ENCODE data around the gene SYCP3. TPM values are rescaled to one million over a fixed set of nuclear protein-coding genes. Genes with fewer than 3 reads are reported as not detected.

Gene SYCP3
- polyA plus RNA-seq, 1 donor from 2014 or later, result 3.4 TPM

DNA sequence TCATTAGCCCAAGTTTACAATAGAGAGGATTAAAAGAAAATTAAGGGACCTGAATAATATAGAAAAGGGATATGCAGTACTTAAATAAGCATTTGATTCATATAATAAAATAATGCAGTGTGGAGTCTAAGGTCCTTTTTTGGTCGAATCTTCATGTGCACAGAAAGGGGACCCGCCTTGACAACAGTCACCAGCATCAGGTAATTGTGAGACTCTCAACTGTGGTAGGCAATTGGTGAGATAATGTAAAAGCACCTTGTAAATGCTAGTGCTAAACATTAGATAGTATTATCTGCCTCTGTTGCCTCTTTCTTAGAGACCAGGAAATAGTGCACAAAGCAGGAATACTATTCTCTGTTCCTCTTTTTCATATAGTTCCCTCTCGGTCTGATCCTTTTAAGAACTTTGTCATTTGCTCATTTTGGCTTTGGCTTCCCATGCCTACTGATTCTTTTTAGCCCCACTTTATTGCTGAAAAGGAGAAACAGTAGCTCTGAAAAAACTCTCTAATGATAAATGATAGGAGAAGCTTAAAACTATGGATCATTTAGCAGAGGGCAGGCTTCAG, 24.3 kb downstream of the SYCP3 start:
- Histone ChIP-seq H3K9me2 (ENCODE audit: insufficient read depth, low read length) (no peaks in the 10 kb centered on the region), H3K9ac (ENCODE audit: low read length) (no peak overlapping the region), H2AFZ (ENCODE audit: low read depth, low read length) (no peak overlapping the region), H3K9me3 (ENCODE audit: low read length) (no peaks in the 10 kb centered on the region), H3K27me3 (ENCODE audit: insufficient read depth, low read depth, low read length) (no peaks in the 10 kb centered on the region), H3K27ac (ENCODE audit: low read length) (no peak overlapping the region), H3K4me3 (ENCODE audit: low read length) (no peak overlapping the region), H3K36me3 (ENCODE audit: insufficient read depth, low read length) (no peaks in the 10 kb centered on the region), H3K79me2 (replicated peaks; ENCODE audit: insufficient read depth, low read length) (no peaks in the 10 kb centered on the region), H3F3A (ENCODE audit: insufficient read depth, low read length, poor library complexity, severe bottlenecking) (no peaks in the 10 kb centered on the region), H3K4me2 (ENCODE audit: low read length) (no peak overlapping the region), H4K20me1 (ENCODE audit: insufficient read depth) (no peaks in the 10 kb centered on the region)
- TF ChIP-seq TAF1 (IDR thresholded peaks at IDR 0.05; ENCODE audit: low read depth) (no peak), POLR2AphosphoS5 (IDR thresholded peaks at IDR 0.05) (no peak), EZH2 (IDR thresholded peaks at IDR 0.05; ENCODE audit: borderline replicate concordance, insufficient read depth, low read length, poor library complexity, severe bottlenecking) (no peak), EP300 (conservative IDR thresholded peaks at IDR 0.05; ENCODE audit: poor library complexity, severe bottlenecking) (no peak), SMC3 (conservative IDR thresholded peaks at IDR 0.05; ENCODE audit: poor library complexity) (no peak), MXI1 (conservative IDR thresholded peaks at IDR 0.05; ENCODE audit: poor library complexity, severe bottlenecking) (no peak), RAD21 (conservative IDR thresholded peaks at IDR 0.05) (no peak)
- TF ChIP-seq, protein P1, sequence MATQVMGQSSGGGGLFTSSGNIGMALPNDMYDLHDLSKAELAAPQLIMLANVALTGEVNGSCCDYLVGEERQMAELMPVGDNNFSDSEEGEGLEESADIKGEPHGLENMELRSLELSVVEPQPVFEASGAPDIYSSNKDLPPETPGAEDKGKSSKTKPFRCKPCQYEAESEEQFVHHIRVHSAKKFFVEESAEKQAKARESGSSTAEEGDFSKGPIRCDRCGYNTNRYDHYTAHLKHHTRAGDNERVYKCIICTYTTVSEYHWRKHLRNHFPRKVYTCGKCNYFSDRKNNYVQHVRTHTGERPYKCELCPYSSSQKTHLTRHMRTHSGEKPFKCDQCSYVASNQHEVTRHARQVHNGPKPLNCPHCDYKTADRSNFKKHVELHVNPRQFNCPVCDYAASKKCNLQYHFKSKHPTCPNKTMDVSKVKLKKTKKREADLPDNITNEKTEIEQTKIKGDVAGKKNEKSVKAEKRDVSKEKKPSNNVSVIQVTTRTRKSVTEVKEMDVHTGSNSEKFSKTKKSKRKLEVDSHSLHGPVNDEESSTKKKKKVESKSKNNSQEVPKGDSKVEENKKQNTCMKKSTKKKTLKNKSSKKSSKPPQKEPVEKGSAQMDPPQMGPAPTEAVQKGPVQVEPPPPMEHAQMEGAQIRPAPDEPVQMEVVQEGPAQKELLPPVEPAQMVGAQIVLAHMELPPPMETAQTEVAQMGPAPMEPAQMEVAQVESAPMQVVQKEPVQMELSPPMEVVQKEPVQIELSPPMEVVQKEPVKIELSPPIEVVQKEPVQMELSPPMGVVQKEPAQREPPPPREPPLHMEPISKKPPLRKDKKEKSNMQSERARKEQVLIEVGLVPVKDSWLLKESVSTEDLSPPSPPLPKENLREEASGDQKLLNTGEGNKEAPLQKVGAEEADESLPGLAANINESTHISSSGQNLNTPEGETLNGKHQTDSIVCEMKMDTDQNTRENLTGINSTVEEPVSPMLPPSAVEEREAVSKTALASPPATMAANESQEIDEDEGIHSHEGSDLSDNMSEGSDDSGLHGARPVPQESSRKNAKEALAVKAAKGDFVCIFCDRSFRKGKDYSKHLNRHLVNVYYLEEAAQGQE (IDR thresholded peaks at IDR 0.05; ENCODE audit: borderline replicate concordance), result no peak
- TF ChIP-seq, protein P2, sequence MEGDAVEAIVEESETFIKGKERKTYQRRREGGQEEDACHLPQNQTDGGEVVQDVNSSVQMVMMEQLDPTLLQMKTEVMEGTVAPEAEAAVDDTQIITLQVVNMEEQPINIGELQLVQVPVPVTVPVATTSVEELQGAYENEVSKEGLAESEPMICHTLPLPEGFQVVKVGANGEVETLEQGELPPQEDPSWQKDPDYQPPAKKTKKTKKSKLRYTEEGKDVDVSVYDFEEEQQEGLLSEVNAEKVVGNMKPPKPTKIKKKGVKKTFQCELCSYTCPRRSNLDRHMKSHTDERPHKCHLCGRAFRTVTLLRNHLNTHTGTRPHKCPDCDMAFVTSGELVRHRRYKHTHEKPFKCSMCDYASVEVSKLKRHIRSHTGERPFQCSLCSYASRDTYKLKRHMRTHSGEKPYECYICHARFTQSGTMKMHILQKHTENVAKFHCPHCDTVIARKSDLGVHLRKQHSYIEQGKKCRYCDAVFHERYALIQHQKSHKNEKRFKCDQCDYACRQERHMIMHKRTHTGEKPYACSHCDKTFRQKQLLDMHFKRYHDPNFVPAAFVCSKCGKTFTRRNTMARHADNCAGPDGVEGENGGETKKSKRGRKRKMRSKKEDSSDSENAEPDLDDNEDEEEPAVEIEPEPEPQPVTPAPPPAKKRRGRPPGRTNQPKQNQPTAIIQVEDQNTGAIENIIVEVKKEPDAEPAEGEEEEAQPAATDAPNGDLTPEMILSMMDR (IDR thresholded peaks at IDR 0.05; ENCODE audit: poor library complexity, severe bottlenecking), result no peak

DNA sequence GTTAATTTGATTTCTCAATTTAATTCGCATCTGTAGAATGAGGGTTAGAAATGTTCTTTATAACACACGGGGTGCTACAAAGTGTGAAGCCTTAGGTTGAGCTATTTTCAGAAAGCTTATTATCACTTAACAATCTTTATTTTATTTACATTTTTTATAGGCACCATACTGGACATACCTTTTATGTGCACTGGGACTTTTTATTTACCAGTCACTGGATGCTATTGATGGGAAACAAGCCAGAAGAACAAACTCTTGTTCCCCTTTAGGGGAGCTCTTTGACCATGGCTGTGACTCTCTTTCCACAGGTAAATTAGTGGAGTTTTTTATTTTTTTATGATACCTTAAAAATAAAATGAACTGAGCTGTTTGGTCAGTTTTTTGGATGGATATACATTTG, 25.3 kb downstream of the SYCP3 start:
- Histone ChIP-seq H2AFZ (ENCODE audit: low read depth, low read length) (no peak overlapping the region), H3K4me3 (ENCODE audit: low read length) (no peak overlapping the region), H3K36me3 (ENCODE audit: insufficient read depth, low read length) (no peaks in the 10 kb centered on the region), H3K27ac (ENCODE audit: low read length) (no peak overlapping the region), H4K20me1 (ENCODE audit: insufficient read depth) (no peaks in the 10 kb centered on the region), H3K9ac (ENCODE audit: low read length) (no peak overlapping the region), H3K79me2 (replicated peaks; ENCODE audit: insufficient read depth, low read length) (no peaks in the 10 kb centered on the region), H3F3A (ENCODE audit: insufficient read depth, low read length, poor library complexity, severe bottlenecking) (no peaks in the 10 kb centered on the region), H3K4me2 (ENCODE audit: low read length) (no peak overlapping the region), H3K9me3 (ENCODE audit: low read length) (no peaks in the 10 kb centered on the region), H3K9me2 (ENCODE audit: insufficient read depth, low read length) (no peaks in the 10 kb centered on the region), H3K27me3 (ENCODE audit: insufficient read depth, low read depth, low read length) (no peaks in the 10 kb centered on the region)
- TF ChIP-seq TAF1 (IDR thresholded peaks at IDR 0.05; ENCODE audit: low read depth), result no peak
- no peak for TF ChIP-seq POLR2AphosphoS5 (IDR thresholded peaks at IDR 0.05)
- TF ChIP-seq, protein P1 (IDR thresholded peaks at IDR 0.05; ENCODE audit: borderline replicate concordance), result no peak
- TF ChIP-seq MXI1 (conservative IDR thresholded peaks at IDR 0.05; ENCODE audit: poor library complexity, severe bottlenecking), result no peak
- no peak for TF ChIP-seq SMC3 (conservative IDR thresholded peaks at IDR 0.05; ENCODE audit: poor library complexity)
- TF ChIP-seq, protein P2 (IDR thresholded peaks at IDR 0.05; ENCODE audit: poor library complexity, severe bottlenecking), result no peak
- no peak for TF ChIP-seq EZH2 (IDR thresholded peaks at IDR 0.05; ENCODE audit: borderline replicate concordance, insufficient read depth, low read length, poor library complexity, severe bottlenecking)
- no peak for TF ChIP-seq RAD21 (conservative IDR thresholded peaks at IDR 0.05)
- no peak for TF ChIP-seq EP300 (conservative IDR thresholded peaks at IDR 0.05; ENCODE audit: poor library complexity, severe bottlenecking)
